Right hindlimb (tissue), 1 donor: Measurements from ENCODE around the gene CISH.

Source experiments
- DNase-seq: peaks from one replicate; pipeline ENCODE4 v3.0.0-alpha.2; 2018

CISH gene

GRCh38 chr3:50592568-50592967, 19.0 kb downstream of the CISH start:
- no peak for DNase-seq

- DNase-seq: no peak
Measured at GRCh38 chr3:50591196-50591741, 20.3 kb downstream of the CISH start.

GRCh38 chr3:50588759-50589433, 22.7 kb downstream of the CISH start:
- DNase-seq: no peak

GRCh38 chr3:50587806-50588758, 23.5 kb downstream of the CISH start:
- no peak for DNase-seq

GRCh38 chr3:50587373-50587772, 24.2 kb downstream of the CISH start:
- no peak for DNase-seq

- no peak for DNase-seq
Measured at GRCh38 chr3:50586763-50587070, 24.9 kb downstream of the CISH start.

- no peak for DNase-seq
Measured at GRCh38 chr3:50585919-50586762, 25.4 kb downstream of the CISH start.

- DNase-seq: no peak
Measured at GRCh38 chr3:50584391-50584790, 27.2 kb downstream of the CISH start.

- DNase-seq: no peak
Measured at GRCh38 chr3:50583897-50584296, 27.7 kb downstream of the CISH start.

GRCh38 chr3:50582083-50582482, 29.5 kb downstream of the CISH start:
- no peak for DNase-seq

- no peak for DNase-seq
Measured at GRCh38 chr3:50581459-50581842, 30.1 kb downstream of the CISH start.

- DNase-seq: no peak
Measured at GRCh38 chr3:50580683-50581458, 30.7 kb downstream of the CISH start.

GRCh38 chr3:50577348-50577747, 34.2 kb downstream of the CISH start:
- no peak for DNase-seq

- no peak for DNase-seq
Measured at GRCh38 chr3:50575372-50575771, 36.2 kb downstream of the CISH start.

GRCh38 chr3:50574444-50574831, 37.1 kb downstream of the CISH start:
- DNase-seq: no peak

GRCh38 chr3:50573566-50574443, 37.8 kb downstream of the CISH start:
- no peak for DNase-seq

GRCh38 chr3:50572801-50573371, 38.7 kb downstream of the CISH start:
- DNase-seq: no peak

- peak; percentile 80 for DNase-seq
Measured at GRCh38 chr3:50572158-50572557, 39.4 kb downstream of the CISH start.

- DNase-seq: no peak
Measured at GRCh38 chr3:50571486-50571885, 40.1 kb downstream of the CISH start.

GRCh38 chr3:50570508-50571279, 40.9 kb downstream of the CISH start:
- DNase-seq: no peak
